Ovary (tissue), 3 donors: ENCODE data around the gene PIP4K2C.

Source experiments
- CTCF ChIP-seq, 3 donors: fragments of 450-650 bp in 2 of 3; fragments of 200-600 bp in 1 of 3; IDR thresholded peaks; one replicate each; pipeline versions ENCODE4 v1.5.1 to v1.8.0; 2016 to 2022; ENCODE audit warnings: antibody characterized with exemption in 3 of 3, mild to moderate bottlenecking in 1 of 3
- POLR2A ChIP-seq: fragments of 450-650 bp; IDR thresholded peaks from one replicate; pipeline ENCODE4 v1.6.1; 2017; ENCODE audit warnings: antibody characterized with exemption, mild to moderate bottlenecking, moderate library complexity
- donor health status: DM: no; HTN: no; CAD: no.

GRCh38 chr12:57603324-57603723 is 12.3 kb downstream of the PIP4K2C start:
- TF ChIP-seq CTCF (IDR thresholded peaks at IDR 0.05) = no peak
- no peak for TF ChIP-seq POLR2A
